Neural cell (in vitro differentiated cells): ENCODE results near the gene C10orf90.

ENCODE experiments used
- CTCF ChIP-seq: fragments of 450-650 bp; IDR thresholded peaks from 2 replicates; pipeline ENCODE4 v1.5.1; 2014; ENCODE audit warnings: antibody characterized with exemption, mild to moderate bottlenecking, moderate library complexity; ENCODE audit not compliant: poor library complexity, severe bottlenecking
- EP300 ChIP-seq: fragments of 450-650 bp; conservative IDR thresholded peaks from 2 replicates; pipeline ENCODE4 v1.6.1; 2014; ENCODE audit warnings: antibody characterized with exemption, mild to moderate bottlenecking, moderate library complexity; ENCODE audit not compliant: poor library complexity, severe bottlenecking
- POLR2AphosphoS5 ChIP-seq: IDR thresholded peaks from 2 replicates; pipeline ENCODE4 v1.6.1; 2012
- REST ChIP-seq: IDR thresholded peaks from 2 replicates; pipeline ENCODE4 v1.6.1; 2012; ENCODE audit warnings: borderline replicate concordance

- no peak for TF ChIP-seq CTCF
- TF ChIP-seq POLR2AphosphoS5: no peak
- no peak for TF ChIP-seq EP300
- TF ChIP-seq REST: no peak
Observed at GRCh38 chr10:126634911-126635310, 35.6 kb downstream of the C10orf90 start.
